Activated naive CD4-positive, alpha-beta T cell (primary cell): ENCODE data around the gene CPNE5.

ENCODE experiments used
- DNase-seq, 4 experiments: peaks; one replicate each; lab custom pipeline; 2025; lab: John Stamatoyannopoulos, UW

Gene CPNE5

DNA sequence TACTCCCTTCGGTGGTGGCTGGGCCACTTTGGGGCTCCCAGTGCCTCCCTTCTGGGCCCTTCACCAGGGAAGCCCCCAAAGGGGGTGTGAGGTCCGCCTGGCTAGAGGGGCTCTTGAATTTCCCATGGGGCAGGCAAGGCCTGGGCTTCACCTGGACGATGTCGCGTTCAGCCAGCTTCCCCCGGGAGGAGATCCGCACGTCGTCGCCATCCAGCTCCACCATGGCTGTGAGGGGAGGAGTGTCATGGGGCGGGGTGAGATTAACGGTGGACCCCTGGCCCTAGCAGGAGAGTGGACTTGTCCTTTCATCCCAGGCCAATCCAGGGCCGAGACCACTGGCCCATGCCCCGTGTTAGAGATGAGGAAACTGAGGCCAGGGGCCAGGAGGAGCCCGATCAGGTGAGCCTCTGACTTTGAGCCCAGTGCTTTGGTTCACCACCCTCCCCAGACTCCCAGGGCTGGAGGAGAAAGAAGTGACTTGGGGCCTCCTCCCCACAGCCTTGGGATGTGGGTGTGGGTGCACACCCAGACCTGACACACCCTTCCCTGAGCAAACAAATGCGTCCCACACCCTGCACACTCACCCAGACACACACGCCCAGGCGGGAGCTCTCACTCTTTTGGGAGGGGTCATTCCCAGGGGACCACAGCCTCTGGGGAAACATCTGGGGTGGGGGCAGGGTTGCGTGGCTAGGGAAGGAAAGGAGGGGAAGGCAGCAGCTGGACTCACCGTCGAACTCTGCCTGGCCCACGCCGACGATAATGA, 95.5 kb downstream of the CPNE5 start:
- DNase-seq, result no peak

DNA sequence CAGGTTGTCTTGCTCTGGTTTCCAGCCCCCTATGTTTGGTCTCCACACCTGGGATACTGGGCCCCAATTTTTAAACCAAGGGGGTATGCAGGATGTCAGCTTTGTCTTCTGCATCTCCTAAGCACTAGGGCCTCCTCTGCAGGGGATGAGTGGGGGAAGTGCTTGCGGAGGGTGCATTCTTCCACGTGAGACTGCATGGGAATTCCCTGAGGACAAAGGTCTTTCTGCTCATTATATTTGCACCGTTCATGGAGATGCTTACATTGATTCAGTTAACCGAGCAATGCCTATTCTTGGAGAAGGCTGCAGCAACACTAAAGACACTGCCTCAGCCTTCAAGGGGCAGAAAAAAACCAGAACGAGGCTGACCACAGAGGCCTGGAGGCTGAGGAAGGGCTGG, 96.2 kb downstream of the CPNE5 start:
- no peak for DNase-seq

DNA sequence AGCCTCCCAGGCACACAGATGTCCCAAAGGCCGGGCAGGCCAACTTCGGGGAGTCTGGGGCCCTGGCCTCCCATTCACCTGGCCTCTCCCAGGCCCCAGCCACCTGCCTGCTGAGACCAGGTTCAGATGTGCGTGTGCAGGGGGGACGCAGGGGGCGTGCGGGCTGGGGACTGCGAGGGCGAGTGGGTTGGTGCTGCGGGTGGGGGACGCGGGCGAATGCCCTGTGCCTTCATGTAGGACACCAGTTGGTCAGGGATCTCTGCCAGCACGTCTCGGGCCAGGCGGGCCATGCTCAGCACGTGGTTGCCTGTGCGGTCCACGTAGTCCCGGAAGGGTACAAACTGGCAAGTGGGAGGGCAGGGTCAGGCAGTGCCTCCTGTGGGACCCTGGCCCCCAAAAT, 97.1 kb downstream of the CPNE5 start:
- DNase-seq, result no peak

DNA sequence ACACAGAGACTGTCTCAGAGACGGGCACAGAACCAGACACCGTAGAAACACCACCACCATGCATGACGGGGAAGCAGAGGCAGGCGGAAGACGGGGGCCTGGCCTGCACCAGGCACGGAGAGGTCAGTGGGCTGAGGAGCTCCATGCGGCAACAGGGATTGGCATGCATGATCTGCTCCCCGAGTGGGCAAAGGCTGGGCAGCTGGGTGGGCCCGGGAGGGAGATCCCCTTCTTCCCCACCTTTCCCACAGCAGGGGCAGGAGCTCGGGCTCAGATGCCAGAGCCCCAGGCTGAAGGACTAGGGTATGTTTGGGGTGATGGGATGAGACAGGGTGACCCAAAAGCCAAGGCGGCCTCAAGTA, 98.4 kb downstream of the CPNE5 start:
- DNase-seq, result no peak

DNA sequence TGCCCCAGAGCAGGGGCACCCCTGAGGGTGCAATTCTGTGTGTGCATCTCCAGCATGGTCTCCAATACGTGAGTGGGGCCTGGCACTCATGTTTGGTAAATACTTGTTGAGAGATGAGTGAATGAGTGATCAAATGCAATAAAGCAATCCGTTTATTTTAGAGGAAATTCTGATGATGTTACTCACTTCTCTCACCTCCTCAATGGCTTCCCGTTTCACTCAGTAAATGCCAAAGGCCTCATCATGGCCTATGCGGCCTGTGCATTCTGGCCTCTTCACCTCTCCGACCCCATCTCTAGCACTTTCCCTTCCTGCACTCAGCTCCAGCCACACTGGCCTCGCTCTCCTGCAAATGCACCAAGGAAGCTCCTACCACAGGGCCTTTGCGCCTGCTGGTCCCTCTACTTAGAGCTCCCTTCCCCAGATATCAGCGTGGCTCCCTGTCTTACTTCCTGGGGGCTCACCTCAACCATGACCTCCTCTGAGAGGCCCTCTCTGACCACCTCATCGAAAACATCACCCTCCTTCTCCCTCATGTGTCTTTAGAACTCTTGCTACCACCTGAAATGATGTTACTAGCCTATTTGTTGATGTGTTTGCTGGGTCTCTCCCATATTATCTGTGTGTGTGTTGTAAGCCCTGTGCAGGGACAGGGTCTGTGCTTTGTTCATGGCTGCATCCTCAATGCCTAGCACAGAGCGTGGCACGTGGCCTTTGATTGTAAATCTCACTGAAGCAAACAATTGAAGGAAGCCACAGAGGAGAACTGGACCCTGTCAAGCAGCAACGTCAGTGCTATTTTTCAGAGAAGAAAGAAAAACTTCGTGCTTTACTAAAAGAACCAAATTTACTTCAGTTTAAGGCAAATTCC, 99.1 kb downstream of the CPNE5 start:
- no peak for DNase-seq

DNA sequence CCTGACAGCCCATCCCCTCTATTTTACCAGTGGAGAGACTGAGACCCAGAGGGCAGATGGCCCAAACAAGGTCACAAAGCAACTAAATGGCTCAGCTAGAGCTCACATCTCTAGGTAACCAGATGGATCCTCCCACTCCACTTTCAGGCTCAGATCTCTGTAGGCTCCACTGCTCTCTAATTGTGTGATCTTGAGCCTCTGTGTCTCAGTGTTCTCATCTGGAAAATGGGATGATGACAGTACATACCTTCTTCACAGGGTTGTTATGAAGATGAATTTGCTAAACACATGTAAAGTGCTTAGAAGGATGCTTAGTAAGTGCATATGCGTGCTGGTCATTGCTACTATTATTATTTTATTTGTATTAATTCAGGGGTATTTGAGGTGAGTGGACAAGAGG, 101.1 kb downstream of the CPNE5 start:
- DNase-seq, result no peak

DNA sequence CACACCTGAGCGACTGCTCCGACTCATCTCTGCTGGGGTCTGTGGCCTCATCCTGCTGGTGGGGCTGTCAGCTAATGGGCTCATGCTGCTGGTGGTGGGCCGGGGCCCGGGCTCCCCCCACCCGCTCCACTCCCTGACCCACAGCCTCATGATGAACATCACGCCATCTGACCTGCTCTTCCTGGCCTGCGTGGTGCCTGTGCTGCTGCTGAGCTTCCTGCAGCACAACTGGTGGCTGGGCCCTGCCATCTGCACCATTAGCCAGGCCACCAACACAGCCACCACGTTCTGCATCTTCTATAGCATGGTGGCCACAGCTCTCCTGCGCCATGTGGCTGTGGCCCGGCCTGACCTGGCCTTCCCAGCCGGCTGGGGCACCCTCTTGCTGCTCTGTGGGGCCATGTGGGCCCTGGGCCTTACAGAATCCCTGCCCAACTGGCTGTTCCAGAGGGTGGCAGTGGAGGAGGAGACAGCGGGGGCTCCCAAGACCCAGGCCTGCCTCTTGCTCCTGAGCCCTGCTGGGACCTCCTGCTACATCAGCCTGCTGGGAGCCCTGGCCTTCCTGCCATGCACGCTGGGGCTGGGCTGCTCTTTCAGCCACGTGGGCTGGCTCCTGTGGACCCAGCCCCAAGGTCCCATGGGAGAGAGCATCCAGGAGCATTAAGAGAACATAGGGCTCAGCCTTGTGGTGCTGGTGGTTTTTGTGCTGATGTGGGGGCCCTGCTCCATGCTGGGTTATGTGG, 102.0 kb downstream of the CPNE5 start:
- DNase-seq, result no peak

DNA sequence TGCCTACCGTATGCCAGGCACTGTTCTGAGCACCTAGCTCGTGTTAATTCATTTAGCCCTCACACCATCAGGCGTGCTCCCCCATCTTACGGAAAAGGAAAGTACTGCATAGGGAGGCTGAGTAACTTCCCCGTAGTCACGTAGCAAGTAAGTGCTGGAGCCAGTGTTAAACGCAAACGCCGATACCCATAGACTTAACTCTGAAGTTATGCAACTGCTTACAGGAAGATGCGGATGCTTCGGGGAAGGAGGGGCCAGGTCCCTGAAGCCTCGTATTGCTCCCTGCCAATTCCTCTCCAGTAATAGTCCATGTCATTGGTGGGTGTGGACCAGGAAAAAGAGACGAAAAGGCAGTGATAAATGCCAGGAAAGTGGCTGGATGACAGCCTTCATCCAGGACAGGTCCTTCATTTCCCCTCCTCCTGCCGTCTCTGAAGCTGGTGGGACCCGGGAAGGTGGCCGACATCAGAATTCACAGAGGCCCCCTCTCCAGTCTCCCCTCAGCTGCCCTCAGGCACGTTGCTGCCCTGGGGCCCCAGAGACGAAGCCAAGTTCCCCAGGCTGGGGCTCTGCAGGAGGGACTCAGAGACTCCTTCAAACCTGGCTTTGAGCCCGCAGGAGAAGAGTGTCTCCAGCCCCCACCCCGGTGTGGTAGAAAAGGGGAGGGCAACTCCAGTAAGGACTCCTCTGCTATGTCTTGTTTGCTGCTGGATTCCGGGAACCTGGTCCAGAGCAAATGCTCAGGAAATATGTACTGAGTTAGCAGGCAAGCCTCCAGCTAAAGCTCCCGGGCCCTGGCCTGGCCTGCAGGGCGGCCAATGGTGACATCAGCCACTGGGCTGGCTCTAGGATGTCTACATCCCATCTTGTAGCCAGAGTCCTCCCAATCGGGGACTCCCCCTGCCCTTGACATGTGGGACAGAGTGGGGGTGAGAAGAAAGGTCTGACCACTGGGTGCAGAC, 103.9 kb downstream of the CPNE5 start:
- DNase-seq, result no peak

DNA sequence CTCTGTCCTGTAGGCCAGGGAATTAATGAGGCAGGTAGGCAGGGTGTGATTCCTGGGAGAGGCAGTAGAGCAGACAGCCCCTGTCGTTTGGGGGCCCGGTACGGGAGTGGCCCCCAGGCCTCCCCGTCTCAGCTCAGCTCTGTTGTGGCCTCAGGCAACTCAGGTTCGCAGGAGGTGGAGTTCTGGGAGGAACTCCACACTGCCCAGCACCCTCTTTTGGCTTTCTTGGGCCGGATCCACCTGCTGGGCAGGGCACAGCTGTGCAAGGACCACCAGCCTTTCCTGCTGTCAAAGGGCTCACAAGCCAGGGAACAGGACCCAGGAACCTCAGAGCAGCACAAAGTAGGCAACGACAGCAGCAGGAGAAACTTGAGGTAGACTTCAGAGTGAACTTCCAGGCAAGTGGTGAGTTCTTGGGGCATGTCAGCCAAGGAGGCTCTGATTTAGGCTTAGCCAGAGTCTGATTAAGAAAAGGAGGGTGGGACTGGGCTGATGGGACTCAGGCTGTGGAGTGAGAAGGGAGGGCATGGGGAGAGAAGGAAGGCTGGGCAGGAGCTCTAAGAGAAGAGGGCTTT, 104.7 kb downstream of the CPNE5 start:
- no peak for DNase-seq

DNA sequence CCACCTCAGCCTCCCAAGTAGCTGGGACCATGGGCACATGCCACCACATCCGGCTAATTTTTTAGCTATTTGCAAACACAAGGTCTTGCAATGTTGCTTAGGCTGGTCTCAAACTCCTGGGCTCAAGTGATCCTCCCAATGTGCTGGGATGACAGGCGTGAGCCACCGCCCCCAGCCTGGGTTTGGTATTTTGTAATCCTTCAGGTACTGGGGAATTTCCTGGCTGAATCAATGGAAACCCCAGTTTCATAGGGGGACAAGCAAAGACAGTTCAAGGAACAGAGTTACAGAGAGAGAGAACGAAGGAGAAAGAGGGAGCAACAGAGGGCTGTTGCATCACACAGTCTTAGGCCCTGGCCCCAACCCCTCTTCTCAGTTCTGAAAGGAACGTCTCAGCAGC, 105.9 kb downstream of the CPNE5 start:
- DNase-seq, result no peak

DNA sequence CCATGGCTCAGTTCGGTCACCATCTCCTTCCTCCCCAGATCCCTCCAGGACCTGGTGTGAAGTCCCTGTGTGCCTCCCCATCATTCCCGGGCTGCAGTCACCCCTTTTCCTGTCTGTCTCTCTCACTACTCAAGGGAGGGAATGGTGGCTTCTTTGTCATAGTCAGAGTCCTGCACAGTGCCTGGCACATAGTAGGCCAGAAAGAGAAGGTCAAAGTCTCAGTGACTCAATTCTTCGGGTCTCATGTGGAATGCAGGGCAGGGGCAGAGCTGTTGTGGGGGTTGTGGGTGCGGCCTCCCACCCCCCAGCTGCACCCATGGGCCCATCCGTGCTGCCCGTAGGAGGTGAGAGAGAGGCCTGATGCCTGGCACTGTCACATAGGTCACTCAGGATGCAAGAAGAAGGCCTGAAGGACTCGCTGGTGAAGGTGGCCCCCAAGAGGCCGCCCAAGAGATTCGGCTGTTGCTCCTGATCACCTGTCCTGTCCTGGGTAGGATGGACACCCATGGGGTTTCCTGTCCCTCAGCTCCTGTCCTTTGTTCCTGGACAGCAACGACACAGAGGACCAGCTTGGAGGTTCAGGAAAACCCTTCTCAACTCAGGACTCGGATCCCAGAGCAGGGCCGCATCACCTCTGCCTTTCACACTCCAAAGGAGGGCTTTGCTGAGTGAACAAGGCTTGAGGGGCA, 107.5 kb downstream of the CPNE5 start:
- no peak for DNase-seq

DNA sequence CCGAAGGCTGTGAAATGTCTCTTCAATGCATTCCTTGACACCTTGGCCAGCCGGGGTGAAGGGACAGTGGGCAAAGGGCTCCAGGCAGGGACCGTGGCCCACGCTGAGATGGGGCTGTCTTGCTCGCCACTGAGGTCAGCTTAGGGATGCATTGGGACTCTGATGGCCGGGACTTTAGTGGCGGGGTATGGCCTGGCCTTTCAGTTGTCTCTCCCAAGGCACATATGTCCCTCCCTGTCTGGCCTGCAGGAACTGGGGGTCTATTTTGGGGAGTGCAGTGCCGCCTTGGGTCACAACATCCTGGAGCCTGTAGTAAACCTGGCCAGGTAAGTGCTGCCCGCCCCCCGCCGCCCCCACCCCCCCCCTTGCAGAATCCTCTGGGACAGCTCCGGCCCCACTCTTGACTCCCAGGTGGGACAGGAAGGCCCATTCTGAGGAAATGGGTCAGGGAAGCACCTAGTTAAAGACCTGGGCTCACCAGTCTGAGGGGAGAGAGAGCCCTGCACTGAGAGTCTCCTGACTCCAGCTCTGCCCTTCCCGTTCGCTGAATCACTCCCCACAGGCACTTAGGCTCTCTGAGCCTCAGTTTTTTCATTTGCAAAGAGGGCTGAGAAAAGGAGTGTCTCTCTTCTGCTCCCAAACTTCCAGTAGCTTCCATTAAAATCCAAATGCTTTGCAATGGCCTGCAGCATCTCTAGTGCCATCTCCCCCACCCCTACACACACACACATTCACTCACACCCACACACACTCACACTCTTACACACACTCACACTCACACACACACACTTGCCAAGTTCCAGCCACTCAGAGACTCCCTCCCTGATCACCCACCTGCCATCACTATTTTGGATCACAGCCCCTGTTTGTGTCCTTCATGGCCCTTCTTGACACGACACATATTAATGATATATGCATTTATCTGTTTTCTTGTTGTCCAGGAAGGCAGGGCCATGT, 108.5 kb downstream of the CPNE5 start:
- DNase-seq, result no peak

DNA sequence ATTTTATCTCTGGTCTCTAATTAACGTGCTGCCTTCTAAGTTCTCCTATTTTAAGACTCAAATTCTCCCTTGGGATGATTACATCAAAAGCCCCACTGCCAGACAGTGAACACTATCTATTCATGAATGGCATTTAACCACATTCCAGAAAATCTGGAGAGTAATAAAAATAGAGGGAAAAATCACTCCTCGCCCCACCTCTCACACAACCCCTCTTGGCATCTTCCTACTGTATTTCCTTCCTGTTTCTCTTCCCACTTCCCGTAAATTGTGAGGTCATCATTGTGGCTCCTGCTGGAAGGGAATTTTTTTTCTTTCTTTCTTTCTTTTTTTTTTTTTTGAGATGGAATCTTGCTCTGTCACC, 110.1 kb downstream of the CPNE5 start:
- no peak for DNase-seq

DNA sequence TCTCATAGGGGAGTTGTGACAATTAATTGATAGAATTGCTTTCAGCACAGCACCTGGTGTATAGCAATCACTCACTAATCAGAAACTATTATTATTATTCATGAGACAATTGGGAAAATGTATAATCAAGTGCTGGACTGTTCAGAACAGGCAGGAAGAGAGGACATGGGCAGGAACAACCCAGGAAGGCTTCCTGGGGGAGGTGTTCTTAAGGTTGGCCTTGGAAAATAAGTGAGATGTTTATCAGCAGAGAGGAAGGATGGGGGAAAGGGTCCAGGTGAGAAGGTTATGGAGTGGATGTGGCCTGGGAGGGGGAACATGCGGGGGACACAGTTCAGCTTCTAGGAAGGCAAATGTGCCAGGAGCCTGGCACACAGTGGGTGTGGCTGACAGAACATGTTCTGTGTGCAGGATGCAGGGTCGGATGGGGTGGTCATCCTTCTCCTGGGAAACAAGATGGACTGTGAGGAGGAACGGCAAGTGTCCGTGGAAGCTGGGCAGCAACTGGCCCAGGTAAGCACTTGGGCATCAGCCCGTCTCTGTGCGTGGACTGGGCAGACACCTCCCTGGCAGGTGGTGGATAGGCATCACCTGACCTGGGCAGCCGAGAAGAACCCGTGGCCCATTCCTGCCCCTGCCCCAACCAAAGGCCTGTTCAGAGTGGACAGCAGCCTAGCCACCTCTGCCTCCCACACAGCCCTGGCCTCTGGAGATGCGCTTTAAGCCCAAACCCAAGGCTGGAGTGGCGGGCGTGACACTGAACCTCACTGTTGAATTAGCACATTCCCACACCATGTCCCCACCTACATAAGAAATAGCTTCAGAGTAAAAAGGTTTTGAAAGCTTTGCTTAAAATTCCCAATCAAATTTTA, 110.7 kb downstream of the CPNE5 start:
- DNase-seq, result no peak

DNA sequence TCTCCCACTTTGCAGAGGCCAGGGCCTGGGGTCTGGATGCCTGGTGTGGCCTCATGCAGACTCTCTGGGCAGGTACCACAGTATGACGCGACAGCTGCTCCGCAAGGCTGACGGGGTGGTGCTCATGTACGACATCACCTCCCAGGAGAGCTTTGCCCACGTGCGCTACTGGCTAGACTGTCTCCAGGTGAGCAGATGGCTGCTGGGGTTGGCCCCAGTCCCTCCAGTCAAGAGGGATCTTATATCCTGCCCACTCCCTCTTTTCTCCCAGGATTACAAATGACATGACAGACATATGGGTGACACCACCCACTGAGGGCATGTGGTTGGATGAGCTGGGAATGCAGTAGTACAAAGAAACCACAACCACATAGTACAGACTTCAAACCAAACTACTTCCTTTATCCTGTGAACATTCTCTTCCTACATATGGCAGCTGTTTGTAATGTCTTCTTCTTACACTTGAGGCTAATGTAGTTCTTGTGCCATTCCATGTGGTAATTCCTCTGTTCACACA, 111.7 kb downstream of the CPNE5 start:
- DNase-seq, result no peak

DNA sequence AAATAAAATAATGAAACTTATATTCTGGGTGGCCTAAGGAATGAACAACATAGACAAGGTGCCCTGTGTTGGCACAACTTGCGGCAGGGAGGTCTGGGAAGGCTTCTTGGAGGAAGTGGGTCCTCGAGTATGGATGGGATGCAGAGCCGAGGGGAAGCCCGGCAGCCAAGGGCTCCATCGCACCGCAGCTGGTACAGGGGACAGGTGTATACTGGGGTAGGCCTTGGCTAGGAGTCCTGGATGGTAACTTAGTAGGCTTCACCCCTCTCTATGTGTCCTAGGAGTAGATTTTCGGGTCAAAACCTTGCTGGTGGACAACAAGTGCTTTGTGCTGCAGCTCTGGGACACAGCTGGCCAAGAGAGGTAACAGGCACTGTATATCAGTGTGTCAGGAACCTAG, 113.7 kb downstream of the CPNE5 start:
- no peak for DNase-seq

DNA sequence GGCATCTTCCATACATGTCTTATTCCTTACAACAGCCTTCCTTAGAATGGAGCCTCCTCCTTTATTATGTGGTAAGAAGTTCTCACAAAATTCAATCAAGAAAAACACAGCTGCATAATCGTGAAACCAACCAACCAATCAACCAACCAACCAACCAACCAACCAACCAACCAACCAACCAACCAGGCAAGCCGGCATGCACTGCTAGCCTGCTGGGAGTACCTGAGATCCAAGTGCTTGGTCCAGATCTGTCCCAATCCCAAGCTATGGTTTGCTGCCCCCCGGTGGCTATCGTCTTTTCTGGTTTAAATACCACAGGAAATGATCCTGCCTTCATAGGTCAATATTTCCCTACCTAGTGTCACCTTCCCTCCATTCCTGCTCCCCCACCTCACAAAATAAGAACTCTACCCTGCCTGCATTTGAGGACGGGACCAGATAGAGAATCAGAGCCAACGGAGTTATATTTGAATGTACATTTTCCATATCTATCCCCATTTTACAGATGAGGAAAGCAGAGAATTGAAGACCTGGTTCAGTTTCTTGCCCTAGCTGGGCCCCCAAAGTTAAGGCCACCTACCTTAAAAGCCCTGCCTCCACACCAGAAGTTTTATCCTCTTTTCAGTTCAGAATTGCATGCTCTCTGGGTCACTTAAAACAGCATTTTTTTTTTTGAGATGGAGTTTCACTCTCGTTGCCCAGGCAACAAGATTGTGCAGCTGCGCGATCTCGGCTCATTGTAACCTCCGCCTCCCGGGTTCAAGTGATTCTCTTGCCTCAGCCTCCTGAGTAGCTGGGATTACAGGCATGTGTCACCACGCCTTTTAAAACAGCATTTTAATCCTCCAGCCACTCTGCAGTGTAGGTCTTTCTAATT, 114.5 kb downstream of the CPNE5 start:
- no peak for DNase-seq
